ENCODE measurements around the gene XPC.

GRCh38 chr3:14204515-14205284, 26.3 kb upstream of the XPC start:
- TF ChIP-seq POLR2A (IDR thresholded peaks at IDR 0.05; ENCODE audit: low read depth, low read length) (no peak), POLR2AphosphoS5 (IDR thresholded peaks at IDR 0.05; ENCODE audit: low read depth, low read length) (no peak), TAF1 (IDR thresholded peaks at IDR 0.05; ENCODE audit: borderline replicate concordance, low read depth, low read length) (no peak)

All from GM12892 (cell line).